Fibroblast of gingiva (primary cell): ENCODE data around the gene CNTN4.
"Not testable (repeated sequence)": the region's sequence is repeated elsewhere in the genome, so short reads cannot be mapped to it uniquely, and the experiment has no call there.

Experiments
- DNase-seq: peaks from one replicate; pipeline ENCODE4 v3.0.0-alpha.2; 2011; ENCODE audit warnings: low read depth

Gene CNTN4

GRCh38 chr3:2792432-2792831 lies 693.8 kb downstream of the CNTN4 start:
- DNase-seq = no peak

- no peak for DNase-seq
These were observed 695.3 kb downstream of the CNTN4 start for GRCh38 chr3:2793987-2794386.

- no peak for DNase-seq
These were observed 703.8 kb downstream of the CNTN4 start for GRCh38 chr3:2802429-2802828.

- no peak for DNase-seq
These were observed 708.8 kb downstream of the CNTN4 start for GRCh38 chr3:2807514-2807913.

GRCh38 chr3:2810723-2811122 lies 712.1 kb downstream of the CNTN4 start:
- no peak for DNase-seq

GRCh38 chr3:2819571-2819970 lies 720.9 kb downstream of the CNTN4 start:
- no peak for DNase-seq

GRCh38 chr3:2820982-2821381 lies 722.3 kb downstream of the CNTN4 start:
- not testable (repeated sequence) for DNase-seq

GRCh38 chr3:2822611-2823010 lies 723.9 kb downstream of the CNTN4 start:
- DNase-seq = no peak

GRCh38 chr3:2823031-2823430 lies 724.4 kb downstream of the CNTN4 start:
- DNase-seq = no peak

GRCh38 chr3:2823437-2824211 lies 725.0 kb downstream of the CNTN4 start:
- no peak for DNase-seq

GRCh38 chr3:2826036-2826435 lies 727.4 kb downstream of the CNTN4 start:
- no peak for DNase-seq

- no peak for DNase-seq
These were observed 727.8 kb downstream of the CNTN4 start for GRCh38 chr3:2826453-2826852.

GRCh38 chr3:2837239-2837638 lies 738.6 kb downstream of the CNTN4 start:
- DNase-seq = no peak

GRCh38 chr3:2837910-2838309 lies 739.2 kb downstream of the CNTN4 start:
- DNase-seq = no peak

- DNase-seq = no peak
These were observed 740.0 kb downstream of the CNTN4 start for GRCh38 chr3:2838546-2839157.

GRCh38 chr3:2839876-2840275 lies 741.2 kb downstream of the CNTN4 start:
- DNase-seq = no peak

GRCh38 chr3:2847062-2847841 lies 748.6 kb downstream of the CNTN4 start:
- DNase-seq = no peak

GRCh38 chr3:2849092-2849491 lies 750.4 kb downstream of the CNTN4 start:
- DNase-seq = no peak

GRCh38 chr3:2850701-2851100 lies 752.0 kb downstream of the CNTN4 start:
- no peak for DNase-seq

- DNase-seq = no peak
These were observed 752.7 kb downstream of the CNTN4 start for GRCh38 chr3:2851361-2851760.

GRCh38 chr3:2851835-2852234 lies 753.2 kb downstream of the CNTN4 start:
- no peak for DNase-seq

GRCh38 chr3:2853651-2854050 lies 755.0 kb downstream of the CNTN4 start:
- DNase-seq = no peak
